ENCODE results near the gene RAB35.

Gene RAB35

DNA sequence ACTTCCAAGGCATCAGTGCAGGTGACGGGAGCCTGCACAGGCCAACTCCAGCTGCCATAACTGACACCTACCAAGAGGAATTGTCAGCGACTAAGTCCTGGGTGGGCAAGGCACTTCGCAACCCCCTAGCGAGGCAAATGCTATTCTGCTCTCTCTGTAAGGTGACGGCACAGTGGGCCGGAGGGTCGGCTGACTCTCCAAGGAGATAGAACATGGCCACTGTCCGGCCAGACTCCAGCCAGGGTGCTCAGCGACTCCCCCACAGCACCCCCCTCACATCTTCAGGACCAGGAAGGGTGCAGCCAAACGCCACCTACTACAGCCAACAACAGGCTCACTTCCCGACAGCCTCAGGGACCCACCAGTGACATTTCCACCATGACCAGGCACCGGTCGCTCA, 13.2 kb downstream of the RAB35 start:
- no peak for DNase-seq (ENCODE audit: extremely low spot score)
- ChIA-PET POLR2A (interaction anchor here (0.8 kb wide), 1 partner anchor 12 kb away, joined by 3 read pairs; no protein-coding TSS in a partner anchor), CTCF (no interaction called here)
- TF ChIP-seq, protein P1, sequence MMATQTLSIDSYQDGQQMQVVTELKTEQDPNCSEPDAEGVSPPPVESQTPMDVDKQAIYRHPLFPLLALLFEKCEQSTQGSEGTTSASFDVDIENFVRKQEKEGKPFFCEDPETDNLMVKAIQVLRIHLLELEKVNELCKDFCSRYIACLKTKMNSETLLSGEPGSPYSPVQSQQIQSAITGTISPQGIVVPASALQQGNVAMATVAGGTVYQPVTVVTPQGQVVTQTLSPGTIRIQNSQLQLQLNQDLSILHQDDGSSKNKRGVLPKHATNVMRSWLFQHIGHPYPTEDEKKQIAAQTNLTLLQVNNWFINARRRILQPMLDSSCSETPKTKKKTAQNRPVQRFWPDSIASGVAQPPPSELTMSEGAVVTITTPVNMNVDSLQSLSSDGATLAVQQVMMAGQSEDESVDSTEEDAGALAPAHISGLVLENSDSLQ (IDR thresholded peaks at IDR 0.05), result no peak
- TF ChIP-seq HDGF (IDR thresholded peaks at IDR 0.05; ENCODE audit: borderline replicate concordance) (no peak), FOXA1 (IDR thresholded peaks at IDR 0.05) (no peak), FOXM1 (IDR thresholded peaks at IDR 0.05; ENCODE audit: borderline replicate concordance) (no peak), ARNT (IDR thresholded peaks at IDR 0.05) (no peak), BHLHE40 (IDR thresholded peaks at IDR 0.05; ENCODE audit: borderline replicate concordance) (no peak), TARDBP (IDR thresholded peaks at IDR 0.05) (no peak), NFRKB (IDR thresholded peaks at IDR 0.05) (no peak), FOXK2 (IDR thresholded peaks at IDR 0.05) (no peak), L3MBTL2 (conservative IDR thresholded peaks at IDR 0.05) (no peak), ELF4 (IDR thresholded peaks at IDR 0.05) (no peak), CTBP1 (IDR thresholded peaks at IDR 0.05; ENCODE audit: borderline replicate concordance) (no peak), LEF1 (IDR thresholded peaks at IDR 0.05; ENCODE audit: borderline replicate concordance) (no peak), SP1 (IDR thresholded peaks at IDR 0.05) (no peak), ZNF384 (IDR thresholded peaks at IDR 0.05) (no peak), SUZ12 (IDR thresholded peaks at IDR 0.05) (no peak)

GRCh38 chr12:120103044-120103338, 13.6 kb downstream of the RAB35 start:
- POLR2A ChIA-PET, result interaction anchor here (0.8 to 1.2 kb wide), 2 partner anchors 13 to 14 kb away, joined by 3 to 5 read pairs; no protein-coding TSS in a partner anchor

DNA sequence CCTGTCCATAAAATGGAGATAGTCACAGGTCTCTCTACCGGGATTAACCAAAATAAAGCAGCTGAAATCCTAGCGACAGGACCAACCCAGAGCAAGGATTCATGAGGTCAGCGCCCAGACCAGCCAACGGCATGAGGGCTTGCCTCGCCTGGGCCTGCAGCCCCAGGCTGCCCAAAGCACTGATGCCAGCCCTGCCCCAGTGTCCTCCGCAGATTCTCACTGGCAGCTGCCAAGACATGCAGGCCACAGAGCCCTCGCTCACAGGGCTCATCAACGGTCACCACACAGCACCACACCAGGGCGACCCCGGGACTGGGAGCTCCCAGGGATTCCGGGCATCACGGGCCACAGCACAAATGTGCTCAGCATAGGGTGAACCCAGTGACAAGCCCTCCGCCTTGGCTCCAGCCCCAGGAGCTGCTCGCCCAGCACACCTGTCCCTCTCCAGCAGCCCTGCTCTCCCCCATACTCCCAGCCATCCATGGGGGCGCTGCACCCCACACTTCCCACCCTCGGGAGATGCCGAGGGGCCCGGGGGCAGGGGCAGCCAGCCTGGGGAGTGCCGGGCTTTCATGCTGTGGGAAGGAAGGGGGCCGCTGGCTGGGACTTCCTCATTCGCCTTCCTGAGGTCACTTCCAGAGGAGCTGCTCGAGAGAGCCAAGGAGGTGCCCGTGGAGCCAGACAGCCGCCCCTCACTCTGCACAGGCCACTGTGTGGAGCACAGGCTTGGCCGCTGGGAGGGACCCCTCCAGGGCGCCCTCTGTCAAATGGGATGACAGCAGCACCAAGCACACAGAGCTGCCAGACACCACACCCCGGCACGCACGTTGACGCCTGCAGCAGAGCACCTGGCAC, 14.1 kb downstream of the RAB35 start:
- TF ChIP-seq ELF4 (IDR thresholded peaks at IDR 0.05) (no peak), FOXA1 (IDR thresholded peaks at IDR 0.05) (no peak), FOXK2 (IDR thresholded peaks at IDR 0.05) (no peak), FOXM1 (IDR thresholded peaks at IDR 0.05; ENCODE audit: borderline replicate concordance) (no peak), ZNF384 (IDR thresholded peaks at IDR 0.05) (no peak), SUZ12 (IDR thresholded peaks at IDR 0.05) (no peak)
- ChIA-PET CTCF (no interaction called here), POLR2A (interaction anchor here (1.2 kb wide), 1 partner anchor 15 kb away, joined by 5 read pairs; no protein-coding TSS in a partner anchor)
- DNase-seq (ENCODE audit: extremely low spot score), result no peak

More at GRCh38 chr12:120103044-120103338, 13.6 kb downstream of the RAB35 start:
- TF ChIP-seq FOXM1 (IDR thresholded peaks at IDR 0.05; ENCODE audit: borderline replicate concordance) (no peak), SUZ12 (IDR thresholded peaks at IDR 0.05) (no peak), CTBP1 (IDR thresholded peaks at IDR 0.05; ENCODE audit: borderline replicate concordance) (no peak)
- CTCF ChIA-PET, result no interaction called here
- DNase-seq (ENCODE audit: extremely low spot score), result no peak

- TF ChIP-seq BHLHE40 (IDR thresholded peaks at IDR 0.05; ENCODE audit: borderline replicate concordance), result no peak
- TF ChIP-seq, protein P1 (IDR thresholded peaks at IDR 0.05), result no peak
- TF ChIP-seq NFRKB (IDR thresholded peaks at IDR 0.05), result no peak
- no peak for TF ChIP-seq TARDBP (IDR thresholded peaks at IDR 0.05)
- POLR2A ChIA-PET, result interaction anchor here (1.6 kb wide), 1 partner anchor 99 kb away, joined by 5 read pairs; the partner anchor contains the start of gene RPLP0
- CTCF ChIA-PET, result no interaction called here
- DNase-seq (ENCODE audit: extremely low spot score), result no peak
Measured at GRCh38 chr12:120101617-120102016, 14.9 kb downstream of the RAB35 start.

- CTCF ChIA-PET, result interaction anchor here (1.1 kb wide), 1 partner anchor 14 kb away, joined by 4 read pairs; no protein-coding TSS in a partner anchor
- POLR2A ChIA-PET, result interaction anchor here (1.3 to 1.6 kb wide), 2 partner anchors 14 to 100 kb away, joined by 3 to 5 read pairs; partner anchors contain the start of gene RPLP0
Measured at GRCh38 chr12:120101182-120101581, 15.4 kb downstream of the RAB35 start.

More at GRCh38 chr12:120101182-120101581, 15.4 kb downstream of the RAB35 start:
- DNase-seq (ENCODE audit: extremely low spot score), result no peak
- TF ChIP-seq ARNT (IDR thresholded peaks at IDR 0.05), result no peak
- no peak for TF ChIP-seq HDGF (IDR thresholded peaks at IDR 0.05; ENCODE audit: borderline replicate concordance)
- TF ChIP-seq TARDBP (IDR thresholded peaks at IDR 0.05), result no peak
- no peak for TF ChIP-seq L3MBTL2 (conservative IDR thresholded peaks at IDR 0.05)
- TF ChIP-seq, protein P1 (IDR thresholded peaks at IDR 0.05), result no peak
- TF ChIP-seq ELF4 (IDR thresholded peaks at IDR 0.05), result no peak
- no peak for TF ChIP-seq FOXA1 (IDR thresholded peaks at IDR 0.05)
- no peak for TF ChIP-seq FOXK2 (IDR thresholded peaks at IDR 0.05)
- no peak for TF ChIP-seq NFRKB (IDR thresholded peaks at IDR 0.05)
- no peak for TF ChIP-seq SP1 (IDR thresholded peaks at IDR 0.05)
- TF ChIP-seq BHLHE40 (IDR thresholded peaks at IDR 0.05; ENCODE audit: borderline replicate concordance), result no peak
- no peak for TF ChIP-seq ZNF384 (IDR thresholded peaks at IDR 0.05)
- TF ChIP-seq LEF1 (IDR thresholded peaks at IDR 0.05; ENCODE audit: borderline replicate concordance), result no peak
- TF ChIP-seq CTBP1 (IDR thresholded peaks at IDR 0.05; ENCODE audit: borderline replicate concordance), result no peak
- TF ChIP-seq SUZ12 (IDR thresholded peaks at IDR 0.05), result no peak
- no peak for TF ChIP-seq FOXM1 (IDR thresholded peaks at IDR 0.05; ENCODE audit: borderline replicate concordance)
